HG03060 (cell line): ENCODE results near the gene ARHGEF16.

Source experiments
- ATAC-seq: cut with Tn5 transposase; IDR thresholded peaks from one replicate; pipeline ENCODE4 v1.9.1; 2021; ENCODE audit warnings: low read depth, moderate number of reproducible peaks; ENCODE audit not compliant: unreplicated experiment

The ARHGEF16 gene

GRCh38 chr1:3498246-3498930 lies 43.9 kb downstream of the ARHGEF16 start:
- ATAC-seq: no peak

GRCh38 chr1:3498986-3499385 lies 44.5 kb downstream of the ARHGEF16 start:
- ATAC-seq: no peak

GRCh38 chr1:3499611-3500010 lies 45.1 kb downstream of the ARHGEF16 start:
- no peak for ATAC-seq

GRCh38 chr1:3500265-3500835 lies 45.9 kb downstream of the ARHGEF16 start:
- ATAC-seq: no peak

- ATAC-seq: no peak
These were observed 47.0 kb downstream of the ARHGEF16 start for GRCh38 chr1:3501437-3501836.

GRCh38 chr1:3501856-3502640 lies 47.6 kb downstream of the ARHGEF16 start:
- no peak for ATAC-seq

- no peak for ATAC-seq
These were observed 48.4 kb downstream of the ARHGEF16 start for GRCh38 chr1:3502641-3503524.

- ATAC-seq: no peak
These were observed 49.0 kb downstream of the ARHGEF16 start for GRCh38 chr1:3503525-3503886.

GRCh38 chr1:3504151-3504821 lies 49.8 kb downstream of the ARHGEF16 start:
- ATAC-seq: no peak

GRCh38 chr1:3504822-3505153 lies 50.3 kb downstream of the ARHGEF16 start:
- ATAC-seq: no peak

- ATAC-seq: no peak
These were observed 50.7 kb downstream of the ARHGEF16 start for GRCh38 chr1:3505161-3505560.

GRCh38 chr1:3506041-3506440 lies 51.6 kb downstream of the ARHGEF16 start:
- no peak for ATAC-seq

- no peak for ATAC-seq
These were observed 52.5 kb downstream of the ARHGEF16 start for GRCh38 chr1:3506943-3507342.

- no peak for ATAC-seq
These were observed 53.3 kb downstream of the ARHGEF16 start for GRCh38 chr1:3507636-3508275.

GRCh38 chr1:3508757-3509415 lies 54.4 kb downstream of the ARHGEF16 start:
- ATAC-seq: no peak

GRCh38 chr1:3509721-3510120 lies 55.3 kb downstream of the ARHGEF16 start:
- no peak for ATAC-seq

GRCh38 chr1:3510136-3510955 lies 55.9 kb downstream of the ARHGEF16 start:
- ATAC-seq: no peak

GRCh38 chr1:3510956-3511250 lies 56.4 kb downstream of the ARHGEF16 start:
- ATAC-seq: no peak

GRCh38 chr1:3511306-3511705 lies 56.8 kb downstream of the ARHGEF16 start:
- ATAC-seq: no peak
